ENCODE data around the gene ACMSD. TPM values are rescaled to one million over a fixed set of nuclear protein-coding genes. Genes with fewer than 3 reads are reported as not detected.

Gene ACMSD
- total and polyA plus RNA-seq, 2 of the 13 experiments (the other 11 are each of a cell fraction or from before 2014, with no cell fraction given), result not detected

- BruUV-seq (replicated peaks), result no TSS peak
- in situ Hi-C loops (cut with HindIII; ENCODE audit: extremely low pct_ligation_motif_present, low pct_unique_long_range_greater_than_20kb), result no loop called here
- H3K9me3 ChIP-seq (ENCODE audit: low read length), result no peaks in the 10 kb centered on the region
- H3K27me3 ChIP-seq (ENCODE audit: control insufficient read depth in 1 of 2, insufficient read depth in 2 of 2, low read length in 2 of 2), result no peaks in the 10 kb centered on the region
- H3K27ac ChIP-seq (ENCODE audit: extremely low read length, insufficient read depth, low read length), result no peak overlapping the region
- no peak overlapping the region for H3K4me2 ChIP-seq (ENCODE audit: low read depth, low read length)
- no peaks in the 10 kb centered on the region for H3K4me1 ChIP-seq (ENCODE audit: insufficient read depth, low read length)
- H3K4me3 ChIP-seq (replicated peaks in 1 of 3; ENCODE audit: insufficient read depth in 1 of 3, low read depth in 2 of 3, low read length in 3 of 3), result no peak overlapping the region
- no peak overlapping the region for H3K9ac ChIP-seq (ENCODE audit: insufficient read depth, low read depth, low read length)
- H3K36me3 ChIP-seq (replicated peaks in 1 of 2; ENCODE audit: control insufficient read depth in 1 of 2, insufficient read depth in 2 of 2, low read length in 2 of 2), result peaks cover 14 to 82% of the 10 kb centered on the region in 2 experiments
- intact Hi-C loops (cut with micrococcal nuclease; ENCODE audit: unreplicated experiment), result no loop called here
- ATAC-seq, result no peak
- TF ChIP-seq ELF3 (CRISPR knock-in tag; IDR thresholded peaks at IDR 0.05) (no peak), RBM22 (optimal IDR thresholded peaks at IDR 0.05; ENCODE audit: low read length) (peak; percentile 45)
- no peak overlapping the region for H2AFZ ChIP-seq (ENCODE audit: low read length)
- no peak for DNase-seq (ENCODE audit: low spot score)
- POLR2A ChIA-PET, result no interaction called here
- CTCF ChIA-PET (ENCODE audit: low intra/inter-chr PET ratio, low total read pairs), result no interaction called here
- H3K79me2 ChIP-seq (ENCODE audit: insufficient read depth, low read length), result peaks cover 6% of the 10 kb centered on the region
- no peak for FAIRE-seq
- WGBS (ENCODE audit: low lambda C conversion rate), result 97% methylated on average over 1 of the region's 1 CpG
- H4K20me1 ChIP-seq (ENCODE audit: insufficient read depth, low read length), result peaks cover 5% of the 10 kb centered on the region; the same call in 1 of the 2 replicates
Observed at GRCh38 chr2:134944975-134945374, 106.6 kb downstream of the ACMSD start.

GRCh38 chr2:134946073-134946472 lies 107.7 kb downstream of the ACMSD start:
- ChIA-PET CTCF (ENCODE audit: low intra/inter-chr PET ratio, low total read pairs) (no interaction called here), POLR2A (no interaction called here)
- TF ChIP-seq RBM22 (optimal IDR thresholded peaks at IDR 0.05; ENCODE audit: low read length) (peak; percentile 72), AFF4 (CRISPR knock-in tag; IDR thresholded peaks at IDR 0.05) (no peak), ZNF674 (CRISPR knock-in tag; IDR thresholded peaks at IDR 0.05; ENCODE audit: low read depth) (no peak), HNRNPUL1 (IDR thresholded peaks at IDR 0.05; ENCODE audit: low read depth, low read length) (no peak), ZNF773 (CRISPR knock-in tag; IDR thresholded peaks at IDR 0.05; ENCODE audit: borderline replicate concordance) (no peak), ZNF652 (CRISPR knock-in tag; IDR thresholded peaks at IDR 0.05; ENCODE audit: borderline replicate concordance, low read depth) (peak; percentile 59), FOXK1 (CRISPR knock-in tag; IDR thresholded peaks at IDR 0.05; ENCODE audit: borderline replicate concordance, low read depth) (no peak), DPF2 (CRISPR knock-in tag; IDR thresholded peaks at IDR 0.05; ENCODE audit: borderline replicate concordance, low read depth) (no peak), ZNF839 (CRISPR knock-in tag; IDR thresholded peaks at IDR 0.05; ENCODE audit: borderline replicate concordance) (no peak)
- H3K4me3 ChIP-seq (replicated peaks in 1 of 3; ENCODE audit: insufficient read depth in 1 of 3, low read depth in 2 of 3, low read length in 3 of 3), result no peak overlapping the region
- no peak for ATAC-seq
- in situ Hi-C loops (cut with HindIII; ENCODE audit: extremely low pct_ligation_motif_present, low pct_unique_long_range_greater_than_20kb), result no loop called here
- H3K4me1 ChIP-seq (ENCODE audit: insufficient read depth, low read length), result no peaks in the 10 kb centered on the region
- no TSS peak for BruUV-seq (replicated peaks)
- intact Hi-C loops (cut with micrococcal nuclease; ENCODE audit: unreplicated experiment), result no loop called here
- no peak overlapping the region for H3K4me2 ChIP-seq (ENCODE audit: low read depth, low read length)
- FAIRE-seq, result no peak
- H3K79me2 ChIP-seq (ENCODE audit: insufficient read depth, low read length), result peaks cover 3% of the 10 kb centered on the region
- no peak overlapping the region for H2AFZ ChIP-seq (ENCODE audit: low read length)
- no peak for DNase-seq (ENCODE audit: low spot score)
- H3K9ac ChIP-seq (ENCODE audit: insufficient read depth, low read depth, low read length), result no peak overlapping the region
- H3K27me3 ChIP-seq (ENCODE audit: control insufficient read depth in 1 of 2, insufficient read depth in 2 of 2, low read length in 2 of 2), result no peaks in the 10 kb centered on the region
- H3K9me3 ChIP-seq (ENCODE audit: low read length), result no peaks in the 10 kb centered on the region
- H4K20me1 ChIP-seq (ENCODE audit: insufficient read depth, low read length), result peaks cover 3% of the 10 kb centered on the region; the same call in 1 of the 2 replicates
- no peak overlapping the region for H3K27ac ChIP-seq (ENCODE audit: extremely low read length, insufficient read depth, low read length)
- peaks cover 14 to 82% of the 10 kb centered on the region in 2 experiments for H3K36me3 ChIP-seq (replicated peaks in 1 of 2; ENCODE audit: control insufficient read depth in 1 of 2, insufficient read depth in 2 of 2, low read length in 2 of 2)
- WGBS (ENCODE audit: low lambda C conversion rate), result 98% methylated on average over 6 of the region's 6 CpGs
